Measurements from ENCODE around the gene TMEM234.

- TF ChIP-seq ARNTL (CRISPR knock-in tag; IDR thresholded peaks at IDR 0.05; ENCODE audit: borderline replicate concordance, low read depth) (no peak), CREB5 (CRISPR knock-in tag; IDR thresholded peaks at IDR 0.05; ENCODE audit: low read depth) (no peak), PATZ1 (CRISPR knock-in tag; IDR thresholded peaks at IDR 0.05; ENCODE audit: borderline replicate concordance) (no peak), RARB (CRISPR knock-in tag; IDR thresholded peaks at IDR 0.05) (no peak), ZNF8 (CRISPR knock-in tag; IDR thresholded peaks at IDR 0.05) (no peak), ZC3H10 (CRISPR knock-in tag; IDR thresholded peaks at IDR 0.05) (no peak), GLIS3 (CRISPR knock-in tag; IDR thresholded peaks at IDR 0.05) (no peak), ZFP30 (CRISPR knock-in tag; IDR thresholded peaks at IDR 0.05) (no peak)
Observed at GRCh38 chr1:32241001-32241763, 19.0 kb upstream of the TMEM234 start.

All from SK-N-SH treated with all-trans-retinoic acid at 6 μM for 48 hours (cell line).